K562 (cell line): Measurements from ENCODE around the gene ZDHHC19. TPM values are rescaled to one million over a fixed set of nuclear protein-coding genes. Genes with fewer than 3 reads are reported as not detected.

Source experiments
- ATF1 ChIP-seq, 2 experiments: fragments of 450-650 bp in 1 of 2; IDR thresholded peaks; 2 replicates each; pipeline ENCODE4 v1.6.1; 2016; ENCODE audit warnings: missing compliant biosample characterization in 1 of 2, missing genetic modification characterization in 1 of 2
- CHAMP1 ChIP-seq: fragments of 450-650 bp; IDR thresholded peaks from 2 replicates; pipeline ENCODE4 v1.6.1; 2016; ENCODE audit warnings: mild to moderate bottlenecking
- ELF4 ChIP-seq: fragments of 450-650 bp; formaldehyde crosslinking; IDR thresholded peaks from 2 replicates; pipeline ENCODE4 v1.4.0; 2022; ENCODE audit warnings: missing genetic modification characterization
- FOXK1 ChIP-seq: sonication (generic); formaldehyde crosslinking; IDR thresholded peaks from 2 replicates; pipeline ENCODE4 v1.8.0; 2022; ENCODE audit warnings: missing genetic modification reagents, mild to moderate bottlenecking, borderline replicate concordance
- GABPA ChIP-seq: fragments of 200-800 bp; sonication (Bioruptor generic); conservative IDR thresholded peaks from 2 replicates; pipeline ENCODE4 v1.6.1; 2016; ENCODE audit warnings: low read depth, missing genetic modification characterization, missing compliant biosample characterization
- GATA2 ChIP-seq: sonication (generic); formaldehyde crosslinking; IDR thresholded peaks from 2 replicates; pipeline ENCODE4 v1.4.0; 2020; ENCODE audit warnings: mild to moderate bottlenecking, missing genetic modification reagents
- MAFG ChIP-seq: fragments of 450-650 bp; conservative IDR thresholded peaks from 2 replicates; pipeline ENCODE4 v1.6.1; 2016; ENCODE audit warnings: missing genetic modification characterization, missing compliant biosample characterization
- MBD2 ChIP-seq: sonication (generic); IDR thresholded peaks from 2 replicates; pipeline ENCODE4 v1.6.1; 2016; ENCODE audit warnings: low read depth, borderline replicate concordance
- MEIS2 ChIP-seq: fragments of 450-650 bp; IDR thresholded peaks from 2 replicates; pipeline ENCODE4 v1.6.1; 2014; ENCODE audit warnings: mild to moderate bottlenecking; ENCODE audit not compliant: partially characterized antibody
- MTA2 ChIP-seq: fragments of 450-650 bp; IDR thresholded peaks from 2 replicates; pipeline ENCODE4 v1.6.1; 2016; ENCODE audit warnings: low read depth
- PHF21A ChIP-seq: fragments of 450-650 bp; IDR thresholded peaks from 2 replicates; pipeline ENCODE4 v1.6.1; 2017; ENCODE audit warnings: low read depth, borderline replicate concordance
- POLR2AphosphoS5 ChIP-seq: IDR thresholded peaks from 2 replicates; pipeline ENCODE4 v1.6.1; 2011; ENCODE audit warnings: mild to moderate bottlenecking, low read depth, low read length, moderate library complexity; ENCODE audit not compliant: control insufficient read depth, insufficient read depth
- RB1 ChIP-seq: fragments of 450-650 bp; IDR thresholded peaks from 2 replicates; pipeline ENCODE4 v1.6.1; 2017; ENCODE audit warnings: low read depth, mild to moderate bottlenecking
- RBFOX2 ChIP-seq: fragments of 200-400 bp; formaldehyde crosslinking; IDR thresholded peaks from 2 replicates; pipeline ENCODE4 v1.6.1; 2017; ENCODE audit warnings: low read depth, mild to moderate bottlenecking, low read length, moderate library complexity
- RBM25 ChIP-seq: fragments of 200-400 bp; formaldehyde crosslinking; IDR thresholded peaks from 2 replicates; pipeline ENCODE4 v1.6.1; 2018; ENCODE audit warnings: low read length, low read depth, moderate library complexity; ENCODE audit not compliant: severe bottlenecking
- RFX1 ChIP-seq: fragments of 450-650 bp; IDR thresholded peaks from 2 replicates; pipeline ENCODE4 v1.6.1; 2016; ENCODE audit warnings: mild to moderate bottlenecking, moderate library complexity
- SLC30A9 ChIP-seq: fragments of 250-450 bp; sonication (Bioruptor Pico); IDR thresholded peaks from 2 replicates; pipeline ENCODE4 v1.8.0; 2022; ENCODE audit warnings: mild to moderate bottlenecking, moderate library complexity
- SMAD4 ChIP-seq: fragments of 250-450 bp; sonication (Bioruptor Pico); conservative IDR thresholded peaks from 2 replicates; pipeline ENCODE4 v1.8.0; 2021; ENCODE audit warnings: inconsistent platforms, mild to moderate bottlenecking, moderate library complexity
- SMC3 ChIP-seq: conservative IDR thresholded peaks from 2 replicates; pipeline ENCODE4 v1.6.1; 2011; ENCODE audit warnings: low read depth, low read length, improper control_type of control experiment; ENCODE audit not compliant: insufficient read depth
- TGIF2 ChIP-seq: sonication (generic); formaldehyde crosslinking; IDR thresholded peaks from 2 replicates; pipeline ENCODE4 v1.8.1; 2022; ENCODE audit warnings: mild to moderate bottlenecking, missing genetic modification reagents, moderate library complexity
- XRCC3 ChIP-seq: fragments of 450-650 bp; IDR thresholded peaks from 2 replicates; pipeline ENCODE4 v1.6.1; 2017; ENCODE audit warnings: mild to moderate bottlenecking, moderate library complexity
- ZNF639 ChIP-seq, 2 experiments: fragments of 200-800 bp in 1 of 2; sonication (Bioruptor generic) in 1 of 2; sonication (generic) in 1 of 2; formaldehyde crosslinking in 1 of 2; IDR thresholded peaks in 1 of 2; conservative IDR thresholded peaks in 1 of 2; 2 replicates each; pipeline versions ENCODE4 v1.5.0 to v1.6.1; 2016 to 2020; ENCODE audit warnings: missing compliant biosample characterization in 1 of 2, missing genetic modification characterization in 1 of 2, missing genetic modification reagents in 1 of 2
- ZNF766 ChIP-seq: fragments of 200-800 bp; sonication (Bioruptor generic); conservative IDR thresholded peaks from 2 replicates; pipeline ENCODE4 v1.6.1; 2016; ENCODE audit warnings: missing genetic modification characterization, missing compliant biosample characterization
- polyA plus RNA-seq, 8 experiments: library from polyadenylated mRNA; depleted of rRNA in 4 of 8; stranded (reverse) in 5 of 8; unstranded in 3 of 8; fragments of >200 nt; fragmentation: Nextera tagmentation in 2 of 8; fragmentation: Illumina TruSeq in 1 of 8; extraction: Ambion mirVana in 2 of 8; extraction: Trizol in 1 of 8; gene quantifications; 2 replicates each; pipeline versions ENCODE4 v1.2.1 to v1.2.3, GENCODE V29; 2011 to 2014; ENCODE audit warnings: inconsistent platforms in 1 of 8, missing spikeins in 1 of 8
- total RNA-seq, 7 experiments: library from RNA; depleted of rRNA in 6 of 7; stranded (reverse); fragments of >200 nt in 6 of 7; fragmentation: Illumina TruSeq in 2 of 7; extraction: Trizol in 2 of 7; gene quantifications; 2 replicates each; pipeline versions ENCODE4 v1.2.1 to v1.2.3, GENCODE V29; 2011 to 2021; ENCODE audit warnings: low replicate concordance in 1 of 7
- TF ChIP-seq, protein P1 (sequence below): sonication (generic); formaldehyde crosslinking; IDR thresholded peaks from 2 replicates; pipeline ENCODE4 v1.8.1; 2022; ENCODE audit warnings: missing genetic modification reagents

The ZDHHC19 gene
- total and polyA plus RNA-seq, 9 of the 15 experiments (the other 6 are each of a cell fraction or from before 2014, with no cell fraction given), result 0.40 to 5.5 (median 1.1) TPM

GRCh38 chr3:196192524-196193051 lies 18.6 kb downstream of the ZDHHC19 start (continued):
- TF ChIP-seq MBD2 (no peak), GABPA (tag) (no peak), MTA2 (peak; percentile 58), XRCC3 (no peak), ZNF639 (CRISPR knock-in tag; conservative IDR thresholded peaks at IDR 0.05 in 1 of 2, IDR thresholded peaks at IDR 0.05 in 1 of 2) (no peak), SMAD4 (CRISPR knock-in tag) (0 out of 2 replicates have a peak, but pooled peaks have one; percentile 28), RFX1 (no peak), ZNF766 (CRISPR knock-in tag) (no peak), TGIF2 (CRISPR knock-in tag) (no peak), FOXK1 (CRISPR knock-in tag) (no peak), POLR2AphosphoS5 (no peak), SMC3 (no peak), RBM25 (no peak), MAFG (no peak), CHAMP1 (no peak), SLC30A9 (no peak), RBFOX2 (no peak), RB1 (no peak), ATF1 (CRISPR knock-in tag; IDR thresholded peaks at IDR 0.05) (no peak), ATF1 (tag; IDR thresholded peaks at IDR 0.05) (no peak), GATA2 (CRISPR knock-in tag) (no peak), PHF21A (no peak), MEIS2 (no peak), ELF4 (peak; percentile 92)
- TF ChIP-seq, protein P1, sequence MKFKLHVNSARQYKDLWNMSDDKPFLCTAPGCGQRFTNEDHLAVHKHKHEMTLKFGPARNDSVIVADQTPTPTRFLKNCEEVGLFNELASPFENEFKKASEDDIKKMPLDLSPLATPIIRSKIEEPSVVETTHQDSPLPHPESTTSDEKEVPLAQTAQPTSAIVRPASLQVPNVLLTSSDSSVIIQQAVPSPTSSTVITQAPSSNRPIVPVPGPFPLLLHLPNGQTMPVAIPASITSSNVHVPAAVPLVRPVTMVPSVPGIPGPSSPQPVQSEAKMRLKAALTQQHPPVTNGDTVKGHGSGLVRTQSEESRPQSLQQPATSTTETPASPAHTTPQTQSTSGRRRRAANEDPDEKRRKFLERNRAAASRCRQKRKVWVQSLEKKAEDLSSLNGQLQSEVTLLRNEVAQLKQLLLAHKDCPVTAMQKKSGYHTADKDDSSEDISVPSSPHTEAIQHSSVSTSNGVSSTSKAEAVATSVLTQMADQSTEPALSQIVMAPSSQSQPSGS (CRISPR knock-in tag), result no peak
